ENCODE results near the gene USP36.

DNA sequence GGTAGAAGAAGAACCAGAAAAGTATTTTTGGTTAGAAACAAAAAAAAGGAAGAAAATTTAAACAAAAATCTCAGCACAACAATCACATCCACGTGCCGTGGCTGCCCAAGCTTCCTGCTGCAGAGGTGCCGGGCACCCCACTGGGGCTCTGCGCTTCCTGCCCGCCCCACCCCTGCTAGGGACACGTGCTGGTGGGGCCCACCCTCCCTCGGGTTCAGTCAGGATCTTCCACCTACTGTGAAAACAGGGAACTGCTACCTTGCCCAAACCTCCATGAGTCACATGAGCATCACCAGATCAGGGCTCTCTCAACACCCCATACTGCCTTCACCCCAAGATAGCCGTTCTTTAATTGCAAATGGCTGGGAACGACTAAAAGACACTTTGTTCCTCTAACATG is 34.2 kb downstream of the USP36 start:
- TF ChIP-seq, protein P1, sequence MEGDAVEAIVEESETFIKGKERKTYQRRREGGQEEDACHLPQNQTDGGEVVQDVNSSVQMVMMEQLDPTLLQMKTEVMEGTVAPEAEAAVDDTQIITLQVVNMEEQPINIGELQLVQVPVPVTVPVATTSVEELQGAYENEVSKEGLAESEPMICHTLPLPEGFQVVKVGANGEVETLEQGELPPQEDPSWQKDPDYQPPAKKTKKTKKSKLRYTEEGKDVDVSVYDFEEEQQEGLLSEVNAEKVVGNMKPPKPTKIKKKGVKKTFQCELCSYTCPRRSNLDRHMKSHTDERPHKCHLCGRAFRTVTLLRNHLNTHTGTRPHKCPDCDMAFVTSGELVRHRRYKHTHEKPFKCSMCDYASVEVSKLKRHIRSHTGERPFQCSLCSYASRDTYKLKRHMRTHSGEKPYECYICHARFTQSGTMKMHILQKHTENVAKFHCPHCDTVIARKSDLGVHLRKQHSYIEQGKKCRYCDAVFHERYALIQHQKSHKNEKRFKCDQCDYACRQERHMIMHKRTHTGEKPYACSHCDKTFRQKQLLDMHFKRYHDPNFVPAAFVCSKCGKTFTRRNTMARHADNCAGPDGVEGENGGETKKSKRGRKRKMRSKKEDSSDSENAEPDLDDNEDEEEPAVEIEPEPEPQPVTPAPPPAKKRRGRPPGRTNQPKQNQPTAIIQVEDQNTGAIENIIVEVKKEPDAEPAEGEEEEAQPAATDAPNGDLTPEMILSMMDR (IDR thresholded peaks at IDR 0.05) = no peak
- TF ChIP-seq ZFX (IDR thresholded peaks at IDR 0.05; ENCODE audit: borderline replicate concordance) = no peak

All from 22Rv1 (cell line).